ENCODE results near the gene TMC1. TPM values are rescaled to one million over a fixed set of nuclear protein-coding genes. Genes with fewer than 3 reads are reported as not detected.

Gene TMC1
- total and polyA plus RNA-seq, 7 donors: 0.05 to 2.6 (median 0.21) TPM; not detected in 3

- H3K27ac ChIP-seq: no peak overlapping the region
- no peak for ATAC-seq
- no peak for TF ChIP-seq CTCF (IDR thresholded peaks at IDR 0.05)
- no peak overlapping the region for H3K4me3 ChIP-seq
- no peak for DNase-seq
- no peaks in the 10 kb centered on the region for H3K27me3 ChIP-seq (ENCODE audit: insufficient read depth in 3 of 3, low read length in 2 of 3)
- 73 to 86% (median 80%) methylated on average over 2 of the region's 2 CpGs for WGBS, 3 donors
- H3K36me3 ChIP-seq (ENCODE audit: insufficient read depth in 1 of 2, low read depth in 1 of 2): no peaks in the 10 kb centered on the region
- H3K9me3 ChIP-seq: no peaks in the 10 kb centered on the region
- intact Hi-C loops (cut with DNase I): no loop called here
- no peaks in the 10 kb centered on the region for H3K4me1 ChIP-seq
These were observed 241.6 kb downstream of the TMC1 start for GRCh38 chr9:72763022-72763421.

- no peaks in the 10 kb centered on the region for H3K9me3 ChIP-seq
- DNase-seq: no peak
- no peaks in the 10 kb centered on the region for H3K36me3 ChIP-seq (ENCODE audit: insufficient read depth in 1 of 2, low read depth in 1 of 2)
- no peaks in the 10 kb centered on the region for H3K27me3 ChIP-seq (ENCODE audit: insufficient read depth in 3 of 3, low read length in 2 of 3)
- H3K4me3 ChIP-seq: no peak overlapping the region
- no peak for TF ChIP-seq CTCF (IDR thresholded peaks at IDR 0.05)
- H3K4me1 ChIP-seq: no peaks in the 10 kb centered on the region
- ATAC-seq: no peak
- WGBS, 3 donors: 75 to 82% (median 81%) methylated on average over 5 of the region's 5 CpGs
- intact Hi-C loops (cut with DNase I): no loop called here
- no peak overlapping the region for H3K27ac ChIP-seq
These were observed 248.1 kb downstream of the TMC1 start for GRCh38 chr9:72769546-72769945.

- intact Hi-C loops (cut with DNase I): no loop called here
- no peak for TF ChIP-seq CTCF (IDR thresholded peaks at IDR 0.05)
- Histone ChIP-seq H3K4me3 (no peak overlapping the region), H3K36me3 (ENCODE audit: insufficient read depth in 1 of 2, low read depth in 1 of 2) (no peaks in the 10 kb centered on the region), H3K4me1 (no peaks in the 10 kb centered on the region), H3K9me3 (no peaks in the 10 kb centered on the region), H3K27me3 (ENCODE audit: insufficient read depth in 3 of 3, low read length in 2 of 3) (no peaks in the 10 kb centered on the region), H3K27ac (no peak overlapping the region)
- DNase-seq (no peak), ATAC-seq (no peak)
- 44 to 58% (median 47%) methylated on average over 1 of the region's 1 CpG for WGBS, 3 donors
These were observed 251.3 kb downstream of the TMC1 start for GRCh38 chr9:72772661-72773060.

GRCh38 chr9:72773570-72773969 lies 252.2 kb downstream of the TMC1 start:
- ATAC-seq: no peak
- Histone ChIP-seq H3K27me3 (ENCODE audit: insufficient read depth in 3 of 3, low read length in 2 of 3) (no peaks in the 10 kb centered on the region), H3K36me3 (ENCODE audit: insufficient read depth in 1 of 2, low read depth in 1 of 2) (no peaks in the 10 kb centered on the region), H3K4me1 (no peaks in the 10 kb centered on the region), H3K4me3 (no peak overlapping the region), H3K9me3 (no peaks in the 10 kb centered on the region), H3K27ac (no peak overlapping the region)
- DNase-seq: no peak
- WGBS, 3 donors: 46 to 54% (median 50%) methylated on average over 2 of the region's 2 CpGs
- TF ChIP-seq CTCF (IDR thresholded peaks at IDR 0.05): no peak
- intact Hi-C loops (cut with DNase I): no loop called here

- ATAC-seq: no peak
- H3K27me3 ChIP-seq (ENCODE audit: insufficient read depth in 3 of 3, low read length in 2 of 3): no peaks in the 10 kb centered on the region
- no peaks in the 10 kb centered on the region for H3K9me3 ChIP-seq
- H3K36me3 ChIP-seq (ENCODE audit: insufficient read depth in 1 of 2, low read depth in 1 of 2): no peaks in the 10 kb centered on the region
- no peak for DNase-seq
- no peak overlapping the region for H3K4me3 ChIP-seq
- intact Hi-C loops (cut with DNase I): no loop called here
- no peak overlapping the region for H3K27ac ChIP-seq
- no peaks in the 10 kb centered on the region for H3K4me1 ChIP-seq
- TF ChIP-seq CTCF (IDR thresholded peaks at IDR 0.05): no peak
- 65 to 72% (median 70%) methylated on average over 3 of the region's 3 CpGs for WGBS, 3 donors
These were observed 254.2 kb downstream of the TMC1 start for GRCh38 chr9:72775570-72775969.
